ENCODE measurements around the gene TMEM235.

TMEM235 gene

GRCh38 chr17:78273813-78274212 lies 42.4 kb downstream of the TMEM235 start:
- DNase-seq, result no peak

GRCh38 chr17:78275355-78275754 lies 43.9 kb downstream of the TMEM235 start:
- DNase-seq, result no peak

DNA sequence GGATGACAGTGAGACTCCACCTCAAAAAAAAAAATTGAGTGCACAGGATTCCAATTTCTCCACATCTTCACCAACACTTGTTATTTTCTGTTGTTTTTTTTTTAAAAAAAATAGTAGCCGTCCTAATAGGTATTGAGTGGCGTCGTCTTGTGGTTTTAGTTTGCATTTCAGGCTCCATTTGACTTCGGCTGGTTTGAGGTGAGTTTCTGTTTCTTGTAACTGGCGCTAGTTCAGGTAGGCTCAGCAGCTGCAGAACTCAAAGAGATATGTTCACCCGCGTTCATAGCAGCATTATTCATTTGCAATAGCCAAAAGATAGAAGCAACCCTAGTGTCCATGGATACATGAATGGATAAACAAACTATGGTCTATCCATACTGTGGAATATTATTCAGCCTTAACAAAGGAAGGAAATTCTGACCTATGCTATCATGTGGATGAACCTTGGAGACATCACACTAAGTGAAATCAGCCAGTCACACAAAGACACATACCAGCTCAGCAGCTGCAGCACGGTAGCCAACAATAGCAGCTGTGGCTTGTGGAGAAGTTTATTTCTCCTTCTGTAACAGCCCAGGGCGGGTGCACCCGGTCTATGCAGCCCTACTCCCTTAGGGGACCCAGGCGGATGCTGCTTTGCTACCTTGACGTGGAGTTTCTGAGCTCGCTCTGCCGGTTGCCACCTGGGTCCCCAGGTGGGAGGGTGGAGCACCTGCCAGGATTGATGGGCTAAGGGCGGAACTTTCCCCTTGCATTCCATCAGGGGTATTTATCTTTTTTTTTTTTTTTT lies 44.9 kb downstream of the TMEM235 start:
- DNase-seq, result no peak

DNA sequence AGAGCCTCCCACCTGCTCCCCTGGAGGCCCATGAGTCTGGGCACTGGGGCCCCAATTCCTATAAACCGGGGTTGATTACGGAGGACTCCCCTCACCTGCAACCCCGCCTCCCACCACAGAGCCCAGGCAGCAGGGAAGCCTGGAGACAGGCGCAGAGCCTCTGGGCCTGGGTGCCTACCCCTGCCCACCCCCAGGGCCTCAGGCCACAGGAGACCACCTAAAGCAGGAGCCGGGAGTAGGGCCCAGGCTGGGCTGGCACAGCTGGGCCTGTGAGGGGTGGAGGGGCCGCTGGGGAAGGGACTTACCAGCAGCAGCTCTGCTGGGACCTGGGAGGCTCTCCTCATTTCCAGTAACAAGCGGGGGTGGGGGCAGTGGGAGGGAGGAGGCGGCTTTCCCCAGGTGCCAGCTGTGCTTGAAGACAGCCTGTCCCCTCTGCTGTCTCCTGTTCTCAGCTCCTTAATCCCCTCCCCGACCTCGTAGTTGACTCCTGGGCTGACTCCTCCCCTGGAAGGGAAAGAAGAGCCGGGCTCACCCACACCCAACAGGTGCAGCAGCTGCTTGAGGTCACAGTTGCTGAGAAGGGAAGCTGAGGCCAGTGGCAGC lies 46.8 kb downstream of the TMEM235 start:
- DNase-seq, result no peak

- DNase-seq, result no peak
Observed at GRCh38 chr17:78279360-78279990, 48.0 kb downstream of the TMEM235 start.

- DNase-seq, result no peak
Observed at GRCh38 chr17:78281249-78281845, 49.9 kb downstream of the TMEM235 start.

DNA sequence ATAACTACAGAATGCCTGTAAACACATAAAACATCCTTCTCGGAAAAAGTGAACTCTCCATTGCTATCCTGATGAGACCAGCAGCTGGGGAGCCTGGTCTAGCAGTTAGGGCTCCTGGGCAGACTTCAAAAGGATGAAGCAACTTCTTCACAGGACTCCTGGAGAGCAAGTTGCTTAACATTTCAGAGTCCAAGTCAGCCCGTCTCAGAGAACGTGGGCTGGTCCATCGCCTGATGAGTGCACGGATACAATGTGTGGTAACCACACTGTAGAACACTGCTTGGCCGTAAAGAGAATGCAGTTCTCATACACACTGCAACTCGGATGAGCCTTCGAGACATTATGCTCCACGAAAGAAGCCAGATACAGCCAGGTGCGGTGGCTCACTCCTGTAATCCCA lies 52.7 kb downstream of the TMEM235 start:
- no peak for DNase-seq

- DNase-seq, result no peak
Observed at GRCh38 chr17:78289004-78289403, 57.6 kb downstream of the TMEM235 start.

GRCh38 chr17:78289802-78290363 lies 58.5 kb downstream of the TMEM235 start:
- DNase-seq, result peak; percentile 63
